Bone marrow (tissue), 2 donors: ENCODE data around the gene MAP1B.
A peak's percentile ranks its signal among the peaks of the same experiment; 100 is the strongest.

Experiments used
- DNase-seq, 2 donors: peaks; one replicate each; lab custom pipeline; 2025; lab: John Stamatoyannopoulos, UW

The MAP1B gene

GRCh38 chr5:72133212-72133990 lies 26.1 kb downstream of the MAP1B start:
- no peak for DNase-seq

DNA sequence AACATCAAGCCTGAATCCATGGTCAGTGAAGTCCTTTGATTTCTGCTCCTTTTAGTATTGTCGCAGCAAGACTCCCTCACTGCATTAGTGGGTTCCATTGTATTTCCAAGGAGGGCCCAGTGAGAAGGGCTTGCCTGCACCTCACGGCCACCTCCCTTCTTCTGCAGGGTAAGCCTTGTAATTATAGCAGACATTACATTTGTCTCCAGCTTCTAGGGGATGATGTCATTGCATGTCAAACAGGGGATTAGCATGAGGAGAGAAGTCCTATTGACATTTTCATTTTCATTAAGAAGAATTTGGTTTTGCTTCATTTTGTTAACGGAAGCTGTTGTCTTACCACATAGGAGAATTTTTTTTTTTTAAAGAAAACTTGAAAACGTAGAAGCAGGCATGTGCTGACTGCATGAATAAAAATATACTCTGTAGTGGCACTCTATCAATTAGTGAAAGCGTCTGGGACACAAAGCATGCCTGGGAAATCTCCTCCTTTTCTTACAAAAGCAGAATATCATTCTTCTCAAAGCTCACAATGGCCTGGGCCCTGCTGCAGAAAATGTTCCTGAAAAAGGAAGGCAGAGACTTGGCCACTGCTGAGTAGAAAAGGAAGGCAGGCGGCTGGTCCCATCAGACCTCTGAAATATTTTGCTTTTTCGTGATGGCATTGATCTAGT lies 27.1 kb downstream of the MAP1B start:
- no peak for DNase-seq

DNA sequence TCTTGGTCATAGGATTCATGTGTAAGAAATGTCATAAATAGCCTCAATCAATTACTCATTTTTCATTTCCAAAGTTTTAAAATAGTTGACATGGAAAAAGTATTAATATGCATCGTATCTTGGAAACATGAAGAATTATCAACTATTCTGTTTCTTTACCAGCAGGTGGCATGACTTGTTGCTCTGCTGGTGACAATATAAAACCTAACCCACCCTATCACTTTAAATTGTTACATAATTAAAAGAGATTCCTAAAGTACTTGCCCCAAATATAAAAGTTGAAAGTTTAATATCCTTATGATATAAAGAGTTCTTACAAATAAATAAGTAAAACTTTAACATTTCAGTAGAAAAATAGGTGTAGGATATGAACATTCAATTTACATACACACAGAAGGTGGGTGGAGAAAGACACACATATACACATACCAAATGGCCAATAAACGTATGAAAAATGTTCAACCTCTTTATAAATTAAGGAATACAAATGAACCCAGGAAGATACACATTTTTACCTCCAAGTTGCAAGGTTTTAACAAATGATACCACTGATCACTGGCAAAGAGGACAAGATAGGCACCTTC lies 30.6 kb downstream of the MAP1B start:
- DNase-seq: no peak

- peak in 1 of 2 donors; percentile 24 for DNase-seq
These were observed 31.8 kb downstream of the MAP1B start for GRCh38 chr5:72138943-72139521.

- DNase-seq: no peak
These were observed 33.4 kb downstream of the MAP1B start for GRCh38 chr5:72140711-72141110.

DNA sequence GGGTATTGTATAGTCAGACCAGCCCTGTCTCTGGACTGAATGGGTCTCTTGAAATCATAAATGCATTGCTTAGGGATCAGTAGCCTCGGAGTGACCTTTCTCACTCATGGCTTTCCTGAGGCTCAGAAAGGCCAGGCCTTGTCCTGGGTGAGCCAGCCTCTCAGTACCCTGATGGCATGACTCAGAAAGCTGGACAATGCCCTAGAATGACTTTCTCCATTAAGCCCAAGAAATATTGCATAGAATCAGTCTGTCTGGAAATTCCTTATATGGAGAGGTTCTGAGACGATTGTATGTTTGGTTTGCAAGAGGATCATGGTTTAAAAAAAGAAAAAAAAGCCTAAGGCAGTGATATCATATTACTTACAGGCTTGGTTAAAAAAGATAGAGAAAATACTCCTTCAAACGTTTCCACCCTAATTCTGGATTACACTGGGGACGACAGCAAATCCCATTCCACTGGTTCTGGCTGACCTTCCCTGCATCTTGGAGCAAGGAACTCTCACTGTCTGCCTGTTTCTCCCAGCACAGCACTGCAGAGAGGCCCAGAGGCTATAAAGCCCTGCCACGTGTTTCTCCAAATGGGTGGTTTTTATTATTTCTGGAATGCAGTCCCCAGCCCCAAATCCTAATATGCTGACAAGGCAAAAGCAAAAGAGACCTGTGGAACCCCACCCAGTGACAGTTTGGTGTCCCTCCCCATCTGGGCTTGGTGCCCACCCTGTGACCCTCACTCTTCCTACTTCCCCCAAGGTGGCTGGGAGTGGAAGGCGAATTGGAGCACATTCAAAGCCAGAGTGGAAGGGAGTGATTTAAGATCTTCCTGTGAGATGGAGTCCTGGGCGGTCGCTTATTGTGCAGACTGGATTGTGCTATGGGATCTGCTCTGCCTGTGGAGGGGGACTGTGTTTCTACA lies 34.4 kb downstream of the MAP1B start:
- no peak for DNase-seq

DNA sequence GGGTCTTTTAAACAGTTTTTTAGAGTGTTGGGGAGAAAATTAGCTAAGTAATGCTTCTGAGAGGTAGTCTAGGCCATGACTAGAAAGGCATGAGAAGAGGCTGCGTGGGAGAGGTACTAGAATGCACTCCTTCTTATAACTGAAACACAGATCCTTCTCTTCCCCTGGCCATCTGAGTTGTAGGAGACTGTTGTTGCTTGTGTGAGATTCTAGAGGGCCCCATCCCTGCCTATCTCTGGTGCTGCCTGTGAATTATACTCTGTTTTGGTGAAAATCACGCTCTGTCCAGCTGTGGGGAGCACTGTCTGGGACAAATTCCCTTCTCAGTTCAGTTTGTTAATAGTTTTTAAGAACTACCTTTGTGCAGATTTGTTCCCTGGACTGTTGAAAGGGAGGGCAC lies 37.5 kb downstream of the MAP1B start:
- DNase-seq: no peak

DNA sequence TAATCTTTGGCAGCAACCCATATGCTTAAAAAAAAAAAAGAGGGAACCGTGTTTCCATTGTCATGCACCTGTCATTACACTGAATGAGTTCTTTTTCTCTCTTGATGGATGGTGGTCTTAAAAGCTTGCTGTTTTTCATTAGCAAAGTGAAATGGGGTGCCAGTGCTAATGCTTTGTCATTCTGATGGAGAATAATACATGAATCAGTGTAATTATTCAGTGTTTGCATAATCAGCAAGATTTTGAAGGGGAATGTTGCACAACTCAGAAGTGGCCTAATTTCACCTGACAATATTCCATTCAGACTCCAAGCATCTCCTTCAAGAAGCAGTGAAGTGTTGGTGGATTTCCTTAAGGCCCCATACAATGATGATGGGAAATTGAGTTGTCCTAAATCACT lies 38.1 kb downstream of the MAP1B start:
- no peak for DNase-seq

DNA sequence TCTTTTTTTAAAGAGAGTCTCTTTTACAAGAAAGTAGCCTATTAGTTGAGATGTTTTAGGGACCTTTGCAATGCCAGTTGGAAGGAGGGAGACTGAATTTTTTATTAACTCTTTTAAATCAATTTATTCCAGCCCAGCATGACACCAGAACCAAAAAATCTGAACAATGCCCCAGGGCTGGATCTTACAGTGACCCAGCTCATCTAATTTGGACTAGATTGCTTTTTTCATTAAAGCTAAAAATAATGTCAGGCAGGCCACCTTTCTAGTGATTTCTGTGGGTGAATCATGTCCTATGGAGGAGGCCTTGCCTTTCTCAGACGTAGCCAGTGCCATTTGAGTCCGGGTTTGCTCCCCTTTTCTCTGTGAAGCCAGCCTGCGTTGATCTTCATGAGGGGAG lies 38.8 kb downstream of the MAP1B start:
- DNase-seq: no peak

- no peak for DNase-seq
These were observed 40.3 kb downstream of the MAP1B start for GRCh38 chr5:72147569-72147968.

- no peak for DNase-seq
These were observed 42.5 kb downstream of the MAP1B start for GRCh38 chr5:72149742-72150141.

GRCh38 chr5:72151169-72151568 lies 43.9 kb downstream of the MAP1B start:
- DNase-seq: no peak

DNA sequence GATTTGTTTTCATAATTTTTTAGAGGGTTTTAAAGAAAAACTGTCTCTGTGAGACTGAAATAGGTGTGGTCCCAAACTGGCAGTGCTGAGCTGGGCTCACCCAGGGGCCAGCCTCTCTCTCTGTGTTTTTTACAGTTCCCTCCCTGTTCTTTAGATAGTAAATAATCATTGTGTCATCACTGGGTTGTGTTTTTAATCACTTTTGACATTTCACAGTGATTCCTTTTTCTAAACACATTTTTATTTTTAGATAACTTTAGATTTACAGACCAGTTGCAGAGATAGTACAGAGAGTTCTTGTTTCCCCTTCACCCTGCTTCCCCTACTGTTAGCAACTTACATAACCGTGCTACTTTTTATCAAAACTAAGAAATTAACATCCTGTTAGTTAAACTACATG lies 44.4 kb downstream of the MAP1B start:
- no peak for DNase-seq

DNA sequence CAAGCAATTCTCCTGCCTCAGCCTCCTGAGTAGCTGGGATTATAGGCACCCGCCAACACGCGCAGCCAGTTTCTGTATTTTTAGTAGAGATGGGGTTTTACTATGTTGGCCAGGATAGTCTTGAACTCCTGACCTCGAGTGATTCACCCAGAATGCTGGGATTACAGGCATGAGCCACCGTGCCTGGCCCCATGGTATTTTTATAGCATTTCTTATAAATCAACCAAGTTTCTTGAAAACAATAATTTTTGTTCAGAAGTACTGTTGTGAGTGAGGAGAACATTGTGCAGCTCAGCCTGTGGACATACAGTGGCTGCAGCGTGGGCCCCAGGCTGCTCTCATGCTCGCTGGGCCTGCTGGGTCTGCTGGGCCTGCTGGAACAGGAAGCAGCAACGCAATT lies 45.3 kb downstream of the MAP1B start:
- no peak for DNase-seq

GRCh38 chr5:72153551-72153950 lies 46.3 kb downstream of the MAP1B start:
- DNase-seq: no peak

DNA sequence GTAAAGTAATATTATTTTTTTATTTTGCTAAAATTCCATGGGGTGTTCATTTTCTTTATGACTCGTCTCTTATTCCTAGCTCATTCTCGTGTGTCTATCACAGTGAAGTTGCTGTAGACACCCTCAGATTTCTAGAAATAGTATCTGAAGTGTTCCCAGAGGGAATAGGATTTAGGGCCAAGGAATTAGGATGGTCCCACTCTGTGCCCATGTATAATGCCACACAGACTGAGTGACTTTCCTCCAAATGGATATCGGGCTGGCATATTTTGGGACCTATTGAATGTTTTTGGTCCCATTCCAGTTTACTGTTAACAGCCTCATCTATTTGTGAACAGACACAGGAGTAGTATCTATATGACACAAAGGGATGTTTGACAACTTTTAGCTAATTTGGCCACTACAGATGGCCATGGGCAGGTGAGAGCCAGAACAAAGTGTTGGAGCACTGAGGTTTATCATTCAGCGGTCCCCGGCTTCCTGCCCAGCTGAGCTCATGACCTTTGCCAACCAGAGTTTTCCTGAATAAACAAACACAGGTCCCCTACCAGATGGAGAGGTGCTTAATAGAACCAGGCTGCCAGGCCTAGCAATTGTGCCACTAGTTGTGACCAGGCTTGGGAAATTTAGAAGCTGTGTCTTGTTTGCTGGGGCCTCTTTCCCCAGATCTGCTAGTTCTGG lies 46.9 kb downstream of the MAP1B start:
- no peak for DNase-seq

DNA sequence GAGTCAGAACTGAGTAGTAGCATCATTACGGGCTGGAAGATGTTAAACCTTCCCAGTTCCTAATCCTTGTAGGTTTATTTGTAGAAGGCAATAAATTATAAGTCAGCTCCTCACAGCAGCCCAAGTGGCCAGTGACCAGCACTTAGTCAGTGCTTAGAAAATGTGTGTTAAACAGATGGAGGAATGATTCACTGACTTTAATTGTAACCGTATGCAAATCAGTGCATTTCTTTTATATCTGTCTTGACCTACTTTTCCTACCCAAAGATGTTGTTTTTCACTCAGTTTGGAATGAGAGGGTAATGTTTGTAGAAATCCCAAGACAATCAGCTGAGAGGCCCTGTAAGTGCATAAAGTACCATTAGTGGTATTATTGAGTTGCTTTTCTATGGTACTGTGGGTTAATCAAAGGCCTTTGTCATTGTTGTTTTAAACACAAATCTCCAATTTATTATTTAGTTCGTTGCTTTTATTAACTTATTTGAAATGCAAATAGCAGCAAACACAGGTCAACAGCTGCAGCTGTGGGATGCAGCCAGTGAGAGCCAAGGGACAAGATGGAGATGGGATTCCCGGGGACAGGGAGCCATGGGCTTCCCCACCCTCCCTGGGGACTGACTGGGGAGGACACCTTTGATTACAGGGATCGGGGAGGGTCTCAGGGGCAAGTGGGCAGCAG lies 49.8 kb downstream of the MAP1B start:
- no peak for DNase-seq

DNA sequence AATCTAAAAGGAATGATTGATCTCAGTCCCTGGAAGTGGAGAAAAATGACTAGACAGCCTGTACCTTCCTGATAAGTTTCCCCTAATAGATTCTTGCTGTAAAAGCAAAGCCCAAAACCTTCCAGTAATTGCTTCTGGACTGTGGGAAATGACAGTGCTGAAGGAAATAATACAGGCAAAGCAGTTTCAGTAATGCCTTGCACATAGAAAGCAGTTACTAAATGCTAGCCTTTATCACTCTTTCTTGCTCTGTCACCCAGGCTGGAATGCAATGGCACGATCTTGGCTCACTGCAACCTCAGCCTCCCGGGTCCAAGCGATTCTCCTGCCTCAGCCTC lies 50.3 kb downstream of the MAP1B start:
- no peak for DNase-seq

DNA sequence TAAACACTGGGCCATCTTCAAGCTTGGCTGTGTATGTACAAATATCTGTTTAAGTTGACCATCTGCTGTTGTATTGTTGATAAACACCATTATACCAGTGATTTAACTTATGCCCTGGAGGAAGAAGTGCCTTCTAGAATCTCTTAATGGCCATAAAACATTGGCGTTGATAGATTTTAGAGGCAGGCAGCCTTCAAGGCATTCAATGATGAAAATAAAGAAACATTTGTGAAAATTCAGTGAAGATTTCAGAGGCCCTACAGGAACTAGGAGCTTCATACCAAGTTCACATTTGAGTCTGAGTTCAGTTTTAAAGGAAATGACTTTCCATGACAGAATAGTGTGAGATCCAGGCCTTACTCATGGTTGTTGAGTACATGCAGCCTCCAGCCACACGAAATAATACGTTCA lies 52.2 kb downstream of the MAP1B start:
- no peak for DNase-seq

- DNase-seq: no peak
These were observed 53.1 kb downstream of the MAP1B start for GRCh38 chr5:72160329-72160728.

DNA sequence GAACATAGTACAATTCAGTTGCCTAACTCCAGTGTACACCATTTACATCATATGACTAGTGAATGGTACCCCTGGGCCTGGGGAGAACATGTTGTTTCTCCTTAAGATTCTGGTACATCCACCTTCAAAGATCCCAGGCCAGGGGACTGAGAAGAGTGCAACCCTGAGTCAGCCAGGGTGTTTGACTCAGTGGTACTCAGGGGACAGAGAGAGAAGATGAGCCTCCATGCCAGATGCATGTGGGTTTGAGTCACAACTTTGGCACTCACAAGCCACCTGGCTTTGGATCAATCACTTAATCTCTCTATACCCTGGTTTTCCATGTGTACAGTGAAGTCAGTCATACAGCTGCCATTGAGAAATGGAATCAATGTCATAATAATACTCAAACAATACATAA lies 53.7 kb downstream of the MAP1B start:
- no peak for DNase-seq
